HepG2 (cell line): ENCODE data around the gene CYB5D1. TPM values are rescaled to one million over a fixed set of nuclear protein-coding genes. Genes with fewer than 3 reads are reported as not detected.
A peak's percentile ranks its signal among the peaks of the same experiment; 100 is the strongest.

Experiments
- ATAC-seq: fragments of 200-7000 bp; cut with Tn5 transposase; 3 replicates; pipeline ENCODE4 v1.9.1; 2020; ENCODE audit warnings: mild to moderate bottlenecking, moderate library complexity
- BruUV-seq: library from RNA; stranded (reverse); fragments of 400-500 nt; replicated peaks from 2 replicates; lab custom pipeline; 2021; lab: Mats Ljungman, UMichigan
- CTCF ChIA-PET: fragments of 300-600 bp; formaldehyde crosslinking; extraction: SDS; loops from one replicate; lab custom pipeline; 2021; ENCODE audit warnings: low total read pairs, inconsistent platforms, low intra/inter-chr PET ratio; lab: Yijun Ruan, JAX
- POLR2A ChIA-PET: fragments of 350-600 bp; sonication (Branson Sonifier 250); formaldehyde crosslinking; loops from one replicate; lab custom pipeline; 2020; ENCODE audit warnings: antibody characterized with exemption, inconsistent platforms; lab: Yijun Ruan, JAX
- DNase-seq: peaks from one replicate; pipeline ENCODE4 v3.0.0-alpha.2; 2015; ENCODE audit warnings: low spot score
- FAIRE-seq: peaks from 3 replicates; lab custom pipeline; 2011; peaks lifted over from hg19 to GRCh38; lab: Jason Lieb, UNC
- H2AFZ ChIP-seq: one replicate; pipeline ENCODE4 v1.6.1; 2011; ENCODE audit warnings: low read length, inconsistent platforms
- H3K27ac ChIP-seq: fragments of 300-600 bp; 3 replicates; pipeline ENCODE4 v1.8.0; 2011; ENCODE audit warnings: mixed run types, mild to moderate bottlenecking, mixed read lengths, low read length, inconsistent platforms; ENCODE audit not compliant: insufficient read depth; ENCODE audit errors: extremely low read length
- H3K27me3 ChIP-seq, 2 experiments: fragments of 200-600 bp in 1 of 2; 2 replicates in 1 of 2; 3 replicates in 1 of 2; pipeline versions ENCODE4 v1.6.0 to v1.8.0; 2011; ENCODE audit warnings: low read length in 2 of 2, mild to moderate bottlenecking in 2 of 2, moderate library complexity in 2 of 2, inconsistent platforms in 1 of 2; ENCODE audit not compliant: insufficient read depth in 2 of 2, control insufficient read depth in 1 of 2
- H3K36me3 ChIP-seq, 2 experiments: fragments of 200-600 bp in 1 of 2; replicated peaks in 1 of 2; 2 replicates in 1 of 2; 3 replicates in 1 of 2; pipeline versions ENCODE4 v1.5.1 to v1.8.0; 2011; ENCODE audit warnings: low read length in 2 of 2, inconsistent platforms in 1 of 2; ENCODE audit not compliant: insufficient read depth in 2 of 2, control insufficient read depth in 1 of 2
- H3K4me1 ChIP-seq: 2 replicates; pipeline ENCODE4 v1.5.1; 2012; ENCODE audit warnings: low read length, inconsistent platforms; ENCODE audit not compliant: insufficient read depth
- H3K4me2 ChIP-seq: 2 replicates; pipeline ENCODE4 v1.6.0; 2011; ENCODE audit warnings: low read depth, low read length, inconsistent platforms
- H3K4me3 ChIP-seq, 3 experiments: fragments of 200-600 bp in 1 of 3; sonication (generic), shearing (Covaris generic) in 1 of 3; replicated peaks in 1 of 3; 2 replicates each; pipeline ENCODE4 v1.5.1; 2011 to 2016; ENCODE audit warnings: low read length in 3 of 3, inconsistent platforms in 2 of 3, low read depth in 2 of 3, mild to moderate bottlenecking in 2 of 3, control low read depth in 1 of 3, mixed read lengths in 1 of 3; ENCODE audit not compliant: insufficient read depth in 1 of 3
- H3K79me2 ChIP-seq: one replicate; pipeline ENCODE4 v1.6.1; 2011; ENCODE audit warnings: low read length, inconsistent platforms; ENCODE audit not compliant: insufficient read depth
- H3K9ac ChIP-seq: 2 replicates; pipeline ENCODE4 v1.6.0; 2011; ENCODE audit warnings: mild to moderate bottlenecking, low read depth, low read length, inconsistent platforms; ENCODE audit not compliant: insufficient read depth
- H3K9me3 ChIP-seq: 2 replicates; pipeline ENCODE4 v1.5.1; 2012; ENCODE audit warnings: mild to moderate bottlenecking, low read length
- H4K20me1 ChIP-seq: 2 replicates; pipeline ENCODE4 v1.6.0; 2011; ENCODE audit warnings: inconsistent platforms, mild to moderate bottlenecking, low read length, moderate library complexity; ENCODE audit not compliant: insufficient read depth
- HNRNPK ChIP-seq: fragments of 200-400 bp; formaldehyde crosslinking; IDR thresholded peaks from 2 replicates; pipeline ENCODE4 v1.6.1; 2018; ENCODE audit warnings: low read length, low read depth, moderate library complexity, mild to moderate bottlenecking; ENCODE audit not compliant: poor library complexity, severe bottlenecking
- RORA ChIP-seq: sonication (generic); formaldehyde crosslinking; IDR thresholded peaks from 2 replicates; pipeline ENCODE4 v1.5.0; 2020; ENCODE audit warnings: mild to moderate bottlenecking, missing genetic modification reagents, moderate library complexity
- SATB2 ChIP-seq: sonication (generic); formaldehyde crosslinking; IDR thresholded peaks from 2 replicates; pipeline ENCODE4 v1.5.0; 2020; ENCODE audit warnings: missing genetic modification reagents
- SIX4 ChIP-seq: sonication (generic); formaldehyde crosslinking; IDR thresholded peaks from 2 replicates; pipeline ENCODE4 v1.4.0; 2020; ENCODE audit warnings: missing genetic modification reagents
- YEATS2 ChIP-seq: sonication (generic); formaldehyde crosslinking; IDR thresholded peaks from 2 replicates; pipeline ENCODE4 v1.4.0; 2020; ENCODE audit warnings: missing genetic modification reagents, borderline replicate concordance
- ZFP90 ChIP-seq: sonication (generic); formaldehyde crosslinking; IDR thresholded peaks from 2 replicates; pipeline ENCODE4 v1.8.0; 2022; ENCODE audit warnings: missing genetic modification reagents, mild to moderate bottlenecking, inconsistent platforms, borderline replicate concordance
- ZNF34 ChIP-seq: sonication (generic); formaldehyde crosslinking; IDR thresholded peaks from 2 replicates; pipeline ENCODE4 v1.4.0; 2020; ENCODE audit warnings: mild to moderate bottlenecking, missing genetic modification reagents, borderline replicate concordance
- ZNF629 ChIP-seq: sonication (generic); formaldehyde crosslinking; conservative IDR thresholded peaks from 2 replicates; pipeline ENCODE4 v1.5.0; 2020; ENCODE audit warnings: missing genetic modification reagents
- ZNF772 ChIP-seq: sonication (generic); formaldehyde crosslinking; IDR thresholded peaks from 2 replicates; pipeline ENCODE4 v1.5.0; 2020; ENCODE audit warnings: mild to moderate bottlenecking, missing genetic modification reagents
- WGBS: methylation state at CpG from one replicate; pipeline ENCODE4 v1.1.6; 2017; ENCODE audit warnings: low lambda C conversion rate; 5-methylcytosine and 5-hydroxymethylcytosine counted together
- in situ Hi-C: cut with HindIII; loops from 2 replicates; pipeline ENCODE4 v1.10.0; 2017; ENCODE audit warnings: low pct_unique_long_range_greater_than_20kb; ENCODE audit not compliant: extremely low pct_ligation_motif_present
- intact Hi-C: fragments of 100-400 bp; cut with micrococcal nuclease; formaldehyde crosslinking; loops from one replicate; pipeline ENCODE4 v1.10.0; 2022; ENCODE audit not compliant: unreplicated experiment
- polyA plus RNA-seq, 8 experiments: library from polyadenylated mRNA; depleted of rRNA in 3 of 8; stranded (reverse) in 7 of 8; unstranded in 1 of 8; fragments of >200 nt; fragmentation: Illumina TruSeq in 4 of 8; extraction: Trizol in 4 of 8; gene quantifications; 2 replicates each; pipeline versions ENCODE4 v1.2.1 to v1.2.3, GENCODE V29; 2011 to 2016; ENCODE audit warnings: low read depth in 4 of 8, missing spikeins in 1 of 8, mixed read lengths in 1 of 8; ENCODE audit not compliant: insufficient read depth in 1 of 8
- total RNA-seq, 5 experiments: library from RNA; depleted of rRNA; stranded (reverse); fragments of >200 nt; fragmentation: Illumina TruSeq; extraction: Trizol; gene quantifications; 2 replicates each; pipeline ENCODE4 v1.2.3, GENCODE V29; 2016; ENCODE audit warnings: low read depth in 1 of 5
- TF ChIP-seq, protein P1 (sequence below): sonication (generic); formaldehyde crosslinking; IDR thresholded peaks from 2 replicates; pipeline ENCODE4 v1.5.1; 2020; ENCODE audit warnings: mild to moderate bottlenecking, moderate library complexity, missing genetic modification reagents
- TF ChIP-seq, protein P2 (sequence below): sonication (generic); formaldehyde crosslinking; IDR thresholded peaks from 2 replicates; pipeline ENCODE4 v1.4.0; 2020; ENCODE audit warnings: mild to moderate bottlenecking, low read depth, missing genetic modification reagents

The CYB5D1 gene
- total and polyA plus RNA-seq, 2 of the 13 experiments (the other 11 are each of a cell fraction or from before 2014, with no cell fraction given): 8.9 to 17.0 TPM

DNA sequence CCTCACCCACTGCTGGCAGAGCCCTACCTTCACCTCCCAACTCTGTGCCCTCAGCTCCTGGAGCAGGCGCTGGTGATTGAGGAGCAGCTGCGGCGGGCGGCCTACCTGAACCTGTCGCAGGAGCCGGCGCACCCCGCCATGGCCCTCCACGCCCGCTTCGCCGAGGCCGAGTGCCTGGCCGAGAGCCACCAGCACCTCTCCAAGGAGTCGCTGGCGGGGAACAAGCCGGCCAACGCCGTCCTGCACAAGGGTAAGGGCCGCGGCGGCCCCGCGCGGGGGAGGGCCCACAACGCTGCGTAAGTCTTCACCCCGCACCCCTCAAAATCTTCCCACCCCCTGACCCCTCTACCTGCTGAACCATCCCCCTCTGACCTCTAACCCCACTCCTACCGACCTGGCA lies 51.3 kb downstream of the CYB5D1 start:
- Histone ChIP-seq H3K36me3 (no peaks in the 10 kb centered on the region; a peak in 1 of 5 replicates), H3K4me1 (no peaks in the 10 kb centered on the region), H3K27me3 (no peaks in the 10 kb centered on the region), H3K27ac (no peak overlapping the region), H3K79me2 (no peaks in the 10 kb centered on the region), H3K9me3 (no peaks in the 10 kb centered on the region), H3K4me3 (no peak overlapping the region), H3K9ac (no peak overlapping the region), H4K20me1 (no peaks in the 10 kb centered on the region), H2AFZ (no peak overlapping the region), H3K4me2 (no peak overlapping the region)
- peak; percentile 57 for TF ChIP-seq HNRNPK
- TF ChIP-seq, protein P1, sequence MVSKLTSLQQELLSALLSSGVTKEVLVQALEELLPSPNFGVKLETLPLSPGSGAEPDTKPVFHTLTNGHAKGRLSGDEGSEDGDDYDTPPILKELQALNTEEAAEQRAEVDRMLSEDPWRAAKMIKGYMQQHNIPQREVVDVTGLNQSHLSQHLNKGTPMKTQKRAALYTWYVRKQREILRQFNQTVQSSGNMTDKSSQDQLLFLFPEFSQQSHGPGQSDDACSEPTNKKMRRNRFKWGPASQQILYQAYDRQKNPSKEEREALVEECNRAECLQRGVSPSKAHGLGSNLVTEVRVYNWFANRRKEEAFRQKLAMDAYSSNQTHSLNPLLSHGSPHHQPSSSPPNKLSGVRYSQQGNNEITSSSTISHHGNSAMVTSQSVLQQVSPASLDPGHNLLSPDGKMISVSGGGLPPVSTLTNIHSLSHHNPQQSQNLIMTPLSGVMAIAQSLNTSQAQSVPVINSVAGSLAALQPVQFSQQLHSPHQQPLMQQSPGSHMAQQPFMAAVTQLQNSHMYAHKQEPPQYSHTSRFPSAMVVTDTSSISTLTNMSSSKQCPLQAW (CRISPR knock-in tag): no peak
- in situ Hi-C loops (no loop called here), intact Hi-C loops (no loop called here)
- no TSS peak for BruUV-seq
- DNase-seq (no peak), ATAC-seq (no peak), FAIRE-seq (no peak)
- ChIA-PET CTCF (no interaction called here), POLR2A (no interaction called here)
- WGBS: 93% methylated on average over 21 of the region's 29 CpGs

DNA sequence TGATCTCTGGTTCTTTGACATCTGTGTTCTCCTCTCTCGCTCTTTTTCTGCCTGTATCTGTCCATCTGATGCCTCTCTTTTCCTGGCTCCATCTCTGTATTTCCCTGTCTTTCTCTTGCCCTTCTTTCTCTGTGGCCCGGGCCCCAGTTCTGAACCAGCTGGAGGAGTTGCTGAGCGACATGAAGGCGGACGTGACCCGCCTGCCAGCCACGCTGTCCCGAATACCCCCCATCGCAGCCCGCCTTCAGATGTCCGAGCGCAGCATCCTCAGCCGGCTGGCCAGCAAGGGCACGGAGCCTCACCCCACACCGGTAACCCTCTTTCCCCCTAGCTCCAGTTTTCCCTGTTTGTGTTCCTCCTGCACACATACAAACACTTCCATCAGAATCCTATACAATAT lies 52.5 kb downstream of the CYB5D1 start:
- intact Hi-C loops (loop anchor here (5.0 kb wide), 1 partner anchor 132 kb away; no protein-coding TSS in a partner anchor), in situ Hi-C loops (loop anchor here (5.0 kb wide), 2 partner anchors 77 to 132 kb away; no protein-coding TSS in a partner anchor)
- no peaks in the 10 kb centered on the region for H3K79me2 ChIP-seq
- no TSS peak for BruUV-seq
- H3K27me3 ChIP-seq: no peaks in the 10 kb centered on the region
- ATAC-seq: no peak
- FAIRE-seq: no peak
- POLR2A ChIA-PET: no interaction called here
- no peak overlapping the region for H2AFZ ChIP-seq
- no peak overlapping the region for H3K4me3 ChIP-seq
- H3K27ac ChIP-seq: no peak overlapping the region
- H3K4me2 ChIP-seq: no peak overlapping the region
- no peaks in the 10 kb centered on the region for H3K9me3 ChIP-seq
- no peak overlapping the region for H3K9ac ChIP-seq
- no peaks in the 10 kb centered on the region for H3K36me3 ChIP-seq
- H3K4me1 ChIP-seq: peaks cover 5% of the 10 kb centered on the region
- WGBS: 94% methylated on average over 15 of the region's 15 CpGs
- H4K20me1 ChIP-seq: no peaks in the 10 kb centered on the region
- DNase-seq: no peak
- CTCF ChIA-PET: no interaction called here
- no peak for TF ChIP-seq SIX4
- no peak for TF ChIP-seq ZFP90 (CRISPR knock-in tag)
- no peak for TF ChIP-seq RORA (CRISPR knock-in tag)
- TF ChIP-seq ZNF34 (CRISPR knock-in tag): no peak
- TF ChIP-seq SATB2 (CRISPR knock-in tag): no peak
- TF ChIP-seq ZNF772: no peak
- TF ChIP-seq, protein P2, sequence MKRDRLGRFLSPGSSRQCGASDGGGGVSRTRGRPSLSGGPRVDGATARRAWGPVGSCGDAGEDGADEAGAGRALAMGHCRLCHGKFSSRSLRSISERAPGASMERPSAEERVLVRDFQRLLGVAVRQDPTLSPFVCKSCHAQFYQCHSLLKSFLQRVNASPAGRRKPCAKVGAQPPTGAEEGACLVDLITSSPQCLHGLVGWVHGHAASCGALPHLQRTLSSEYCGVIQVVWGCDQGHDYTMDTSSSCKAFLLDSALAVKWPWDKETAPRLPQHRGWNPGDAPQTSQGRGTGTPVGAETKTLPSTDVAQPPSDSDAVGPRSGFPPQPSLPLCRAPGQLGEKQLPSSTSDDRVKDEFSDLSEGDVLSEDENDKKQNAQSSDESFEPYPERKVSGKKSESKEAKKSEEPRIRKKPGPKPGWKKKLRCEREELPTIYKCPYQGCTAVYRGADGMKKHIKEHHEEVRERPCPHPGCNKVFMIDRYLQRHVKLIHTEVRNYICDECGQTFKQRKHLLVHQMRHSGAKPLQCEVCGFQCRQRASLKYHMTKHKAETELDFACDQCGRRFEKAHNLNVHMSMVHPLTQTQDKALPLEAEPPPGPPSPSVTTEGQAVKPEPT (CRISPR knock-in tag): no peak
- TF ChIP-seq ZNF629 (CRISPR knock-in tag): no peak
- TF ChIP-seq YEATS2 (CRISPR knock-in tag): no peak
